CD4-positive, alpha-beta T cell treated with Interferon alpha-2 for 1 hour (primary cell): Measurements from ENCODE around the gene LBP.
A peak's percentile ranks its signal among the peaks of the same experiment; 100 is the strongest.
"Not testable (repeated sequence)": the region's sequence is repeated elsewhere in the genome, so short reads cannot be mapped to it uniquely, and the experiment has no call there.

Experiments used
- DNase-seq, 2 donors: peaks; one replicate each; pipeline ENCODE4 v3.0.0-alpha.2; 2020 to 2022

Gene LBP

GRCh38 chr20:38324159-38324558, 22.1 kb upstream of the LBP start:
- DNase-seq, result no peak

GRCh38 chr20:38325167-38325566, 21.1 kb upstream of the LBP start:
- DNase-seq, result no peak

GRCh38 chr20:38325905-38326304, 20.4 kb upstream of the LBP start:
- DNase-seq, result no peak

- no peak for DNase-seq
Measured at GRCh38 chr20:38326309-38326708, 20.0 kb upstream of the LBP start.

- no peak for DNase-seq
Measured at GRCh38 chr20:38330638-38331037, 15.6 kb upstream of the LBP start.

GRCh38 chr20:38331245-38331644, 15.0 kb upstream of the LBP start:
- no peak for DNase-seq

GRCh38 chr20:38331814-38332213, 14.5 kb upstream of the LBP start:
- no peak for DNase-seq

- no peak for DNase-seq
Measured at GRCh38 chr20:38334016-38334415, 12.3 kb upstream of the LBP start.

- no peak for DNase-seq
Measured at GRCh38 chr20:38336726-38337125, 9.6 kb upstream of the LBP start.

GRCh38 chr20:38337561-38338140, 8.6 kb upstream of the LBP start:
- peak in 1 of 2 donors; percentile 2 for DNase-seq

GRCh38 chr20:38338849-38339520, 7.3 kb upstream of the LBP start:
- no peak for DNase-seq

GRCh38 chr20:38339521-38339896, 6.8 kb upstream of the LBP start:
- not testable (repeated sequence) for DNase-seq

GRCh38 chr20:38339997-38340396, 6.3 kb upstream of the LBP start:
- DNase-seq, result no peak

GRCh38 chr20:38340693-38341092, 5.6 kb upstream of the LBP start:
- DNase-seq, result no peak

- no peak for DNase-seq
Measured at GRCh38 chr20:38342216-38342615, 4.1 kb upstream of the LBP start.

GRCh38 chr20:38342713-38343310, 3.5 kb upstream of the LBP start:
- no peak for DNase-seq

GRCh38 chr20:38343311-38344106, 2.8 kb upstream of the LBP start:
- no peak for DNase-seq

- DNase-seq, result no peak
Measured at GRCh38 chr20:38344107-38344701, 2.1 kb upstream of the LBP start.

GRCh38 chr20:38345643-38346042, 639 bp upstream of the LBP start:
- no peak for DNase-seq

GRCh38 chr20:38346741-38347140, 459 bp downstream of the LBP start:
- DNase-seq, result no peak

GRCh38 chr20:38349856-38350255, 3.6 kb downstream of the LBP start:
- no peak for DNase-seq

- no peak for DNase-seq
Measured at GRCh38 chr20:38350879-38351775, 4.8 kb downstream of the LBP start.
